ENCODE results near the gene SNCAIP.

- no peak for TF ChIP-seq POLR2A (IDR thresholded peaks at IDR 0.05; ENCODE audit: low read depth, low read length)
- no peak for TF ChIP-seq TAF1 (IDR thresholded peaks at IDR 0.05; ENCODE audit: low read depth, low read length)
- TF ChIP-seq POLR2AphosphoS5 (IDR thresholded peaks at IDR 0.05; ENCODE audit: low read depth, low read length): no peak
Measured at GRCh38 chr5:122501089-122501435, 189.0 kb downstream of the SNCAIP start.
